Left renal cortex interstitium (tissue), 4 donors: ENCODE data around the gene IL1RAPL1. TPM values are rescaled to one million over a fixed set of nuclear protein-coding genes. Genes with fewer than 3 reads are reported as not detected.

Experiments used
- DNase-seq, 4 donors: peaks; one replicate each; pipeline ENCODE4 v3.0.0-alpha.2; 2013; ENCODE audit warnings: low read depth in 4 of 4, low spot score in 2 of 4, missing footprints in 1 of 4
- polyA plus RNA-seq, 4 donors: library from polyadenylated mRNA; unstranded; fragments of 120-200 nt; gene quantifications; one replicate each; pipeline ENCODE4 v1.2.1, GENCODE V29; 2013; ENCODE audit not compliant: insufficient read length in 4 of 4

Gene IL1RAPL1
- polyA plus RNA-seq, 4 donors, result 2.6 to 2.7 (median 2.6) TPM

- no peak for DNase-seq
Observed at GRCh38 chrX:28922106-28922505, 334.9 kb downstream of the IL1RAPL1 start.

GRCh38 chrX:28946846-28947245, 359.6 kb downstream of the IL1RAPL1 start:
- DNase-seq, result no peak

GRCh38 chrX:28960063-28960462, 372.8 kb downstream of the IL1RAPL1 start:
- no peak for DNase-seq

- no peak for DNase-seq
Observed at GRCh38 chrX:28966331-28966730, 379.1 kb downstream of the IL1RAPL1 start.

- no peak for DNase-seq
Observed at GRCh38 chrX:28969126-28969525, 381.9 kb downstream of the IL1RAPL1 start.

- DNase-seq, result no peak
Observed at GRCh38 chrX:28979877-28980276, 392.6 kb downstream of the IL1RAPL1 start.

GRCh38 chrX:28981952-28982351, 394.7 kb downstream of the IL1RAPL1 start:
- DNase-seq, result no peak

- no peak for DNase-seq
Observed at GRCh38 chrX:28988246-28988645, 401.0 kb downstream of the IL1RAPL1 start.

GRCh38 chrX:28997706-28998463, 410.6 kb downstream of the IL1RAPL1 start:
- DNase-seq, result peak in 2 of 4 donors; percentile 9 to 11

GRCh38 chrX:28998609-28999135, 411.4 kb downstream of the IL1RAPL1 start:
- peak in 2 of 4 donors; percentile 7 to 31 for DNase-seq

GRCh38 chrX:29012867-29013266, 425.6 kb downstream of the IL1RAPL1 start:
- DNase-seq, result no peak

- no peak for DNase-seq
Observed at GRCh38 chrX:29023207-29023606, 436.0 kb downstream of the IL1RAPL1 start.

GRCh38 chrX:29024871-29025270, 437.6 kb downstream of the IL1RAPL1 start:
- no peak for DNase-seq

- no peak for DNase-seq
Observed at GRCh38 chrX:29039501-29039900, 452.3 kb downstream of the IL1RAPL1 start.

GRCh38 chrX:29040160-29040559, 452.9 kb downstream of the IL1RAPL1 start:
- no peak for DNase-seq

GRCh38 chrX:29042341-29042740, 455.1 kb downstream of the IL1RAPL1 start:
- DNase-seq, result no peak

GRCh38 chrX:29043746-29044145, 456.5 kb downstream of the IL1RAPL1 start:
- DNase-seq, result no peak

GRCh38 chrX:29044423-29045184, 457.4 kb downstream of the IL1RAPL1 start:
- no peak for DNase-seq

GRCh38 chrX:29065477-29065876, 478.2 kb downstream of the IL1RAPL1 start:
- no peak for DNase-seq

GRCh38 chrX:29066516-29066915, 479.3 kb downstream of the IL1RAPL1 start:
- no peak for DNase-seq

- no peak for DNase-seq
Observed at GRCh38 chrX:29067351-29067750, 480.1 kb downstream of the IL1RAPL1 start.
